ENCODE measurements around the gene RUNX3. TPM values are rescaled to one million over a fixed set of nuclear protein-coding genes. Genes with fewer than 3 reads are reported as not detected.

Gene RUNX3
- total RNA-seq, 1 experiment from 2014 or later, result 36.6 TPM

GRCh38 chr1:24853649-24854048, 76.4 kb downstream of the RUNX3 start:
- Histone ChIP-seq H3K9me2 (replicated peaks; ENCODE audit: insufficient read depth, low read length) (no peaks in the 10 kb centered on the region), H3K9me3 (ENCODE audit: low read length) (no peaks in the 10 kb centered on the region), H3K9ac (ENCODE audit: low read length) (no peak overlapping the region), H2AFZ (ENCODE audit: low read length) (no peak overlapping the region), H3K4me3 (ENCODE audit: low read length) (no peak overlapping the region), H4K20me1 (ENCODE audit: insufficient read depth, low read depth, low read length) (no peaks in the 10 kb centered on the region), H3K27ac (ENCODE audit: low read length) (no peak overlapping the region), H3K4me2 (ENCODE audit: low read depth, low read length, poor library complexity, severe bottlenecking) (no peak overlapping the region), H3K27me3 (ENCODE audit: low read length) (no peaks in the 10 kb centered on the region), H3K4me1 (ENCODE audit: low read length) (peaks cover 4% of the 10 kb centered on the region), H3K79me2 (ENCODE audit: low read length) (no peaks in the 10 kb centered on the region), H3K36me3 (ENCODE audit: insufficient read depth, low read length) (no peaks in the 10 kb centered on the region)
- DNase-seq, result no peak

GRCh38 chr1:24850328-24850920, 79.7 kb downstream of the RUNX3 start:
- H3K4me1 ChIP-seq (ENCODE audit: low read length), result peaks cover 12% of the 10 kb centered on the region
- no peaks in the 10 kb centered on the region for H3K9me2 ChIP-seq (replicated peaks; ENCODE audit: insufficient read depth, low read length)
- H3K27ac ChIP-seq (ENCODE audit: low read length), result no peak overlapping the region
- H3K9me3 ChIP-seq (ENCODE audit: low read length), result no peaks in the 10 kb centered on the region
- H3K27me3 ChIP-seq (ENCODE audit: low read length), result no peaks in the 10 kb centered on the region
- no peaks in the 10 kb centered on the region for H3K36me3 ChIP-seq (ENCODE audit: insufficient read depth, low read length)
- no peak for DNase-seq
- H3K4me3 ChIP-seq (ENCODE audit: low read length), result no peak overlapping the region
- H3K4me2 ChIP-seq (ENCODE audit: low read depth, low read length, poor library complexity, severe bottlenecking), result no peak overlapping the region
- H3K9ac ChIP-seq (ENCODE audit: low read length), result no peak overlapping the region
- no peaks in the 10 kb centered on the region for H3K79me2 ChIP-seq (ENCODE audit: low read length)
- no peak overlapping the region for H2AFZ ChIP-seq (ENCODE audit: low read length)
- no peaks in the 10 kb centered on the region for H4K20me1 ChIP-seq (ENCODE audit: insufficient read depth, low read depth, low read length)

GRCh38 chr1:24849672-24850295, 80.3 kb downstream of the RUNX3 start:
- no peak overlapping the region for H3K4me2 ChIP-seq (ENCODE audit: low read depth, low read length, poor library complexity, severe bottlenecking)
- no peaks in the 10 kb centered on the region for H3K9me2 ChIP-seq (replicated peaks; ENCODE audit: insufficient read depth, low read length)
- no peaks in the 10 kb centered on the region for H4K20me1 ChIP-seq (ENCODE audit: insufficient read depth, low read depth, low read length)
- H3K27ac ChIP-seq (ENCODE audit: low read length), result no peak overlapping the region
- no peaks in the 10 kb centered on the region for H3K79me2 ChIP-seq (ENCODE audit: low read length)
- no peak overlapping the region for H3K4me3 ChIP-seq (ENCODE audit: low read length)
- no peaks in the 10 kb centered on the region for H3K27me3 ChIP-seq (ENCODE audit: low read length)
- H3K36me3 ChIP-seq (ENCODE audit: insufficient read depth, low read length), result no peaks in the 10 kb centered on the region
- H3K9me3 ChIP-seq (ENCODE audit: low read length), result no peaks in the 10 kb centered on the region
- H3K4me1 ChIP-seq (ENCODE audit: low read length), result peaks cover 12% of the 10 kb centered on the region
- H2AFZ ChIP-seq (ENCODE audit: low read length), result no peak overlapping the region
- no peak for DNase-seq
- no peak overlapping the region for H3K9ac ChIP-seq (ENCODE audit: low read length)

Small RNAs within 50 kb of the gene (small RNA-seq; reads per million reads assigned to genes)
- not detected for gene MIR6731

Other genes starting within 250 kb of the RUNX3 start
- gene CLIC4, start 184.8 kb downstream of the RUNX3 start, total RNA-seq (2014; rRNA removed; shearing (Covaris generic); ENCODE audit: low replicate concordance), result 49.1 and 87.4 TPM in 2 replicates